HUES64 (cell line): ENCODE results near the gene POTEJ. TPM values are rescaled to one million over a fixed set of nuclear protein-coding genes. Genes with fewer than 3 reads are reported as not detected.
"Not testable (repeated sequence)": the region's sequence is repeated elsewhere in the genome, so short reads cannot be mapped to it uniquely, and the experiment has no call there.

Experiments
- H3K27ac ChIP-seq: 2 replicates; pipeline ENCODE4 v1.7.0; 2013; ENCODE audit warnings: low read depth, low read length, inconsistent platforms
- H3K27me3 ChIP-seq: 2 replicates; pipeline ENCODE4 v1.6.1; 2013; ENCODE audit warnings: mild to moderate bottlenecking, low read length; ENCODE audit not compliant: insufficient read depth
- H3K36me3 ChIP-seq: 2 replicates; pipeline ENCODE4 v1.6.1; 2013; ENCODE audit warnings: mild to moderate bottlenecking, low read length; ENCODE audit not compliant: insufficient read depth
- H3K4me1 ChIP-seq: 2 replicates; pipeline ENCODE4 v1.6.1; 2013; ENCODE audit warnings: mild to moderate bottlenecking, low read length, moderate library complexity; ENCODE audit not compliant: insufficient read depth
- H3K4me3 ChIP-seq: 2 replicates; pipeline ENCODE4 v1.5.1; 2013; ENCODE audit warnings: mild to moderate bottlenecking, low read length, moderate library complexity
- H3K9ac ChIP-seq: 2 replicates; pipeline ENCODE4 v1.6.1; 2013; ENCODE audit warnings: mild to moderate bottlenecking, low read depth, low read length
- H3K9me3 ChIP-seq: 2 replicates; pipeline ENCODE4 v1.6.1; 2013; ENCODE audit warnings: low read depth, low read length; ENCODE audit not compliant: insufficient read depth
- WGBS: fragments of 150-250, 120-280 bp; methylation state at CpG from one replicate; pipeline ENCODE4 v1.1.7; 2013; ENCODE audit warnings: missing lambda C conversion rate; 5-methylcytosine and 5-hydroxymethylcytosine counted together
- polyA plus RNA-seq, 2 experiments: library from polyadenylated mRNA; stranded (reverse); fragments of 50-300 nt; gene quantifications; one replicate each; pipeline ENCODE4 v1.2.3, GENCODE V29; 2013

Gene POTEJ
- not detected for polyA plus RNA-seq (2013, experiment 1 of 2)
- not detected for polyA plus RNA-seq (2013, experiment 2 of 2)

DNA sequence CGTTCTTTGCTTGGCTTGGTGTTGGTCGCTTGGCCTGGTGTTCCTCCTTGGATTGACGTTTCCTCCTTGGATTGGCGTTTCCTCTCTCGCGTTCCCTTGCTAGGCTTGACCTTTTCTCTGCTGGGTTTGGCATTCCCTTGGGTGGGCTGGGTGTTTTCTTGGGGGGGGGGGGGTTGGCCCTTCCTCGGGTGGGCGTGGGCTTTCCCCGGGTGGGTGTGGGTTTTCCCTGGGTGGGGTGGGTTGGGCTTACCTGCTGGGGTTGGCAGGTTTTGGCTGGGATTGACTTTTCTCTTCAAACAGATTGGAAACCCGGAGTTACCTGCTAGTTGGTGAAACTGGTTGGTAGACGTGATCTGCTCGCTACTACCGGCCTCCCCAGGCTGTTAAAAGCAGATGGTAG lies at the start of gene POTEJ:
Gene POTEJ (plus strand): TSS at position 301 of the 400 bp plus-strand sequence. CDS start 93 bp downstream, at position 394.
- not testable (repeated sequence) for H3K9ac ChIP-seq, H3K36me3 ChIP-seq, H3K4me3 ChIP-seq, H3K9me3 ChIP-seq, H3K27me3 ChIP-seq, H3K27ac ChIP-seq, H3K4me1 ChIP-seq
- WGBS, result no CpG with 5 or more reads among the region's 13 CpGs

DNA sequence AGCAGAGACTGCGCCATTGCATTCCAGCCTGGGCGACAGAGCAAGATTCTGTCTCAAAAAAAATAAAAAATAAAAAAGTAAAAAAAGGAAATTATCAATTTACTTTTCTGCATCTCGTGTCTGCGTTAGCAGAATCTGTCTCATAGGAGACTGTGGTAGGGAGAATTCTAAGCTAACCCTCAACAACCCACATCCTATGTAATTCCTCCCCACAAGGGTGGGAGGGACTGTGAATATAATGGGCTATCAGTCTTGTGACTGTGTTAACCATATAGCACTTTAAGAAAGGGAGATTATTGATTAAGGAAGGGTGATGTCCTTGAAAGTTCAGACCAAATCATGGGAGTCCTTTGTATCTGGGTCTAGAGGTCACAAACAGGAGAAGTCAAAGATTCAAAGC lies 45.1 kb upstream of the POTEJ start:
- not testable (repeated sequence) for H3K27me3 ChIP-seq, H3K36me3 ChIP-seq, H3K27ac ChIP-seq, H3K9ac ChIP-seq, H3K9me3 ChIP-seq, H3K4me1 ChIP-seq, H3K4me3 ChIP-seq
- no CpG with 5 or more reads among the region's 4 CpGs for WGBS

DNA sequence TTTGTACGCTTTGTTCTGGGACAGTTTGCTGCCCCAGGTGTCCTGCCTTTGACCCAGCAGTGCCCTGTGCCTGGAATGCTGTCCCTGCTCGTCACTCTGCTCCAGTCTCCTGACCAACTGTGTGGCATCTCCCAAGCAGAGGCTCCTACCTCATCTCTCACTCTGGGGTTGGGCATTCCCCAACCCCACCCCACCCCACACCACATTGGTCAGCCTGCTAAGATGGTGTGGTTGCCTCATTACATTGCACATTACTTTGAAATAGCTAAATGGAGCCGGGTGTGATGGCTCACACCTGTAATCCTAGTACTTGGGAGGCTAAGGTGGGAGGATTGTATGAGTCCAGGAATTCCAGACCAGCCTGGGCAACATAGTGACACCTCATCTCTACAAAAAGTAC lies 39.3 kb upstream of the POTEJ start:
- not testable (repeated sequence) for H3K9ac ChIP-seq, H3K36me3 ChIP-seq, H3K27ac ChIP-seq, H3K9me3 ChIP-seq, H3K4me3 ChIP-seq, H3K27me3 ChIP-seq, H3K4me1 ChIP-seq
- WGBS, result no CpG with 5 or more reads among the region's 3 CpGs

DNA sequence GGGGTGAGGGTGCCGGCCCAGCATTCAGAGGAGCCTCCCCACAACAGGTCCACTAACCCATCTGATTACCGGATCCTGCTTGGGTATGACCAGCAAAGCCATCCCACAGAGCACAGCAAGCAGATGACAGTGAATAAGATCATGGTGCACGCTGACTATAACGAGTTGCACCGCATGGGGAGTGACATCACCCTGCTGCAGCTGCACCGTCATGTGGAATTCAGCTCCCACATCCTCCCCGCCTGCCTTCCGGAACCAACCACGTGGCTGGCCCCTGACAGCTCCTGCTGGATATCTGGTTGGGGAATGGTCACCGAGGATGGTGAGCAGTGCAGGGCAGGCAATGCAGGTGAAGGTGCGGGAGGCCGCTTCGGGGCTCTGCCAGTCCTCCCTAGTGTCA lies 37.0 kb upstream of the POTEJ start:
- not testable (repeated sequence) for H3K27ac ChIP-seq, H3K36me3 ChIP-seq, H3K27me3 ChIP-seq, H3K9ac ChIP-seq, H3K4me3 ChIP-seq, H3K4me1 ChIP-seq, H3K9me3 ChIP-seq
- WGBS, result 94% methylated on average over 4 of the region's 13 CpGs

DNA sequence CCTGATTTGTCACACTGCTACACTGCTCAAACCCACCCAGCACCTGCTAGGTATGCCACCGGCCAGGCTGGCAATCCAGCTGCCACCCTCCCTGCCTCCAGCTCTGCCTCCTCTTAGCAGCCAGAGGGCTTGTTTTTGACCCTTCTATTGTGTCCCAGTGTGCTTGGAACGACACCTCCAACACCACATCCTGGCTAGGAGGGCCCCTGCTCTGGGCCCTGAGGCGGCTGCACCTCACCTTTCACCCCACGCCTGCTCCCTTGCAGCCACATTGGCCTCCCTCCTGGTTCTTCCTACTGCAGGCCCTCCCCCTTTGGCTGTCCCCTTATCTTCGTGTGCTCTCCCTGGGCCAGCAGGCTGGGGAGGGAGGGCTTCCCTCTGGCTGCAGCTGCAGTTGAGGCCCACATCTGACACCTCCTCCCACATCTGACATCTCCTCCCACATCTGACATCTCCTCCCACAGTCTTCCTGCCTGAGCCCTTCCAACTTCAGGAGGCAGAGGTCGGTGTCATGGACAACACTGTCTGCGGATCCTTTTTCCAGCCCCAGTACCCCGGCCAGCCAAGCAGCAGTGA lies 34.9 kb upstream of the POTEJ start:
- H3K27me3 ChIP-seq, H3K4me1 ChIP-seq, H3K4me3 ChIP-seq, H3K9me3 ChIP-seq, H3K36me3 ChIP-seq, H3K9ac ChIP-seq, H3K27ac ChIP-seq: not testable (repeated sequence)
- WGBS, result no CpG with 5 or more reads among the region's 8 CpGs

DNA sequence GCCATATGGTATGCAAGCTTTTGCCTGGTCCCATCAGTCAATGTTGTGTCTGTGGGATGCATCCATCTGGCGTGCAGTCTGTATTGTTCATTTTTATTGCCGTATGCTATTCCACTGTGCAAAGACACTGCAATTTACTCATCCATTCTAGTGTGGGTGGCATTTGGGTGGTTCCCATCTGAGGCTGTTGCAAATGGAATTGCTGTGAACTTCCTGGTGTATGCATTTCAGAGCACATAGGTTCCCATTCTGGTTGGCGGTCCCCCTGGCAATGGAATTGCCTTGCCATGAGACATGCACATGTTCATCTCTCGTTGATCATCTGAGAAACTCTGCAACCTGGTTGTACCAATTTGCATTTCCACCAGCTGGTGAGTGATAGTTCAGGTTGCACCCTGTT lies 33.7 kb upstream of the POTEJ start:
- H3K9ac ChIP-seq, H3K27me3 ChIP-seq, H3K27ac ChIP-seq, H3K9me3 ChIP-seq, H3K4me3 ChIP-seq, H3K36me3 ChIP-seq, H3K4me1 ChIP-seq: not testable (repeated sequence)
- WGBS, result no CpG with 5 or more reads among the region's 4 CpGs

DNA sequence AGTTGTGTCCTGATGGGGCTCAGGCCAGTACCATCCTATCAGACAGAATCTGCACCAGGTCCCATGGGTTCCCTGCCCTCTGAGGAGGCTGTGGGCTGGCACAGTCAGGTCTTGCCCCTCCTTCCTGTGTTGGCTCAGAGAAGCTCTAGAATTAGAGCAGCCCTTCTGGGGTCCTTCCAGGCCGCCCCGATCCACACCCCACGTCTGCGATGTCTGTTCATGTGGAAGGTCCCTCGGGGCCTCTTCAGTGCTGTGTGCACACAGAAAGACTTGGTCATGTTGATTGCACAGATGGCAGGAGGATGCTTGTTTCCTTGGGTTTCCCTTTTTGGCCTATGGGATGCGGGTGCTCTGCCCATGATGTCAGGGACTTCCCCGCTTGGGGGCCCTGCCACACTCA lies 32.1 kb upstream of the POTEJ start:
- H3K36me3 ChIP-seq, H3K27ac ChIP-seq, H3K4me1 ChIP-seq, H3K9me3 ChIP-seq, H3K9ac ChIP-seq, H3K27me3 ChIP-seq, H3K4me3 ChIP-seq: not testable (repeated sequence)
- WGBS, result 98% methylated on average over 4 of the region's 7 CpGs

DNA sequence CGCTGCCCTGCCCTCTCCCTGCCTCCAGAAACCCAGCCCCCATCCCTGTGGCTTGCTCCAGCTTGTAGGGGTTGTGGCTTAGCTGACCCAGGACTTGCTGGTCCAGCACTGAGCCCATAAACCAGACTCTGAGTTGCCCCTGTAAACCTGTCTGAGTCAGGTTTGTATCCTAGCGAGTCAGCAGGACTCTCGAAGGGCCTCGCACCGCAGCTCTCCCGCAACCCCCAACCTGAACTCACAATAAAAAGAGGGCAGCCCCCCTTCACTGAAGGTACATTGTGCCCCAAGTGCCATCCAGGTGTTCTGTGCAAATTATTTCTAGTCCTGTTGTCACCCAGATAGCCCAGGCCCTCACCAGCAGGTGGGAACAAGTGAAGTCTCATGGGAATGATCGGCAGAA lies 29.7 kb upstream of the POTEJ start:
- H3K4me1 ChIP-seq, H3K27ac ChIP-seq, H3K4me3 ChIP-seq, H3K9me3 ChIP-seq, H3K9ac ChIP-seq, H3K36me3 ChIP-seq, H3K27me3 ChIP-seq: not testable (repeated sequence)
- 88% methylated on average over 3 of the region's 7 CpGs for WGBS

DNA sequence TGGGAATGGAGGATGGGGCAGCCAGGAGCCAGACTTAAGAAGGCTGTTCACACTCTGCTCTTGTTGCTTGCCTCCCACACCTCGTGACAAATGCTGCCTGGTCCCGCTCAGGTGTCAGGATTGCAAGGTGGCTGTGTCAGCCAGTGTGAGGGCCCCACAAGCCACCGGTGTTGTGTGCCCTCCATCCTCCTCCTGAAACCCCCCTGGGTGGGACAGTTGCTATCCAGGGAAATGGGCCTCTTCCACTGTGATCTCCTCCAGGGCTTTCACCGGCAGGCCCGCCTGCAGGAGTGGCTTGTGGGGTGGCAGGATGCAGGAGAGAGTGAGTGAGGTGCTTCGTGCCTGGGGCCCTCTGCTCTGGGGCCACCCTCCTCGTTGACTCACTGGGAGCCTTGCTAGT lies 28.3 kb upstream of the POTEJ start:
- WGBS, result 100% methylated on average over 1 of the region's 7 CpGs
- not testable (repeated sequence) for H3K4me1 ChIP-seq, H3K36me3 ChIP-seq, H3K27ac ChIP-seq, H3K9ac ChIP-seq, H3K27me3 ChIP-seq, H3K4me3 ChIP-seq, H3K9me3 ChIP-seq

DNA sequence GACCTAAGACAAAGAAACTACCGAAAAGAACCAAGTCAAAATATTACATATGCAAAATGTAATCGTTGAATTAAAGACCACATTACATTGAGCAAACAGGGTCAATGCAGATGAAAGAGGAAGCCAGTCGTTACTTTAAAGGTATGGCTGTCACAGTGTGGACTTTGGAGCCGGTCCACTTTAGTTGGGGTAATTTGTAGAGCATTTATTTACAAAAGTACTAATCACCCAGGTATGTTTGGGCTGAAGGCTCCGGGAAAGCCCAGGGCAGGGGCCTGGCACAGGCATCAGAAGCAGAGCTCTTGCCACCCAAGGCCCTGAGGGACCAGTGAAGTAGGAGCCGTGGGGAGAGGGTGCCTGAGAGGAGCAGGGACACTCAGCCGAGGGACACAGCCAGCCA lies 27.7 kb upstream of the POTEJ start:
- H3K4me3 ChIP-seq, H3K9me3 ChIP-seq, H3K36me3 ChIP-seq, H3K27me3 ChIP-seq, H3K4me1 ChIP-seq, H3K27ac ChIP-seq, H3K9ac ChIP-seq: not testable (repeated sequence)
- no CpG with 5 or more reads among the region's 7 CpGs for WGBS

DNA sequence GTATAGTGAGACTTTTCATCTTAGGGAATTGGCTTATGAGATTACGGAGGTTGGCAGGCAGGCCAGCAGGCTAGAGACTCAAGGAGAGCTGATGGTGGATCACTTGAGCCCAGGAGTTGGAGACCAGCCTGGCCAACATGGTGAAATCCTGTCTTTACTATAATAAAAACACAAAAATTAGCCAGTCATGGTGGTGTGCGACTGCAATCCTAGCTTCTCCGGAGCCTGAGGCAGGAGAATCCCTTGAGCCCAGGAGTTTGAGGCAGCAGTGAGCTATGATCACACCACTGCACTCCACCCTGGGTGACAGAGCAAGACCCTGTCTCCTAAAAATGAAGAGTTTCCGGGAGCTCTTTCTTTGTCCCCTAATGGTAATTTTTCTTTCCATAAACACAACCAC lies 26.5 kb upstream of the POTEJ start:
- not testable (repeated sequence) for H3K27me3 ChIP-seq, H3K36me3 ChIP-seq, H3K9ac ChIP-seq, H3K4me1 ChIP-seq, H3K9me3 ChIP-seq, H3K4me3 ChIP-seq, H3K27ac ChIP-seq
- WGBS, result 100% methylated on average over 1 of the region's 4 CpGs

DNA sequence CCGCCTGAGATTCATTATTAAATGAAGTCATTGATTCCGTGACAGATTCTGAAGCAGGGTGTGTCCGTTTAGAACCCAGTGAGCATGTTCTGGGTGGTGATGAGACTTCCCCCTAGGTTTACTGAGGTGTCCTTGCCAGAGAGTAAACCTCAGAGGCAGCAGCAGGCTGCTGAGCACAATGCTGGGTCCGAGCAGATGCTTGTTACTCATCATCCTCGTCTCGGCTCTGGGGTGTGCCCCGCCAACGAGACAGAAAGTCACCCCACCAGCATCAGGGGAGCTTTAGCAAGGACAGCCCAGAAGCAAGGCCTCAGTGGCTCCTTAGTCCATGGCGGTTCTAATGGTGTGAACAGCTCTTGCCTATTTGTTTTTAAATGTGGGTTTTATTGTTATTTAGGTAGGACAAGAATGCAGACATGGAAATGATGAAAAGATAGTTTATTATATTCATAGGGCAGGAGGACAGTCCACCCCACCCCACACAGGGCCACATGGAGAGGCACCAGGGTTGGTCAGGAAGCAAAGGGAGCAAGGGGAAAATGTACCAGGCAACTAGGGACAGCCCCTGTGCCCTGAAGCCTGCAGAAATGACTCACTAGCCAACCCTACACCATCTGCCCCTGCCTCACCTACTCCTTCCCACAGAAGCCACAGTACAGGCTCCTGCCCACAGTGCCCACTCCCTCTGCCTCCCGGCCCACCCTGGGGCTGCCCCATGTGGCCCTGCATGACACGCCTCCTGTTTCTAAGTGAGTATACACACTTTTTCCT lies 22.4 kb upstream of the POTEJ start:
- H3K9me3 ChIP-seq, H3K4me3 ChIP-seq, H3K27ac ChIP-seq, H3K27me3 ChIP-seq, H3K36me3 ChIP-seq, H3K4me1 ChIP-seq, H3K9ac ChIP-seq: not testable (repeated sequence)
- WGBS, result no CpG with 5 or more reads among the region's 11 CpGs
